ENCODE results near the gene TIMD4.
"Not testable (repeated sequence)": the region's sequence is repeated elsewhere in the genome, so short reads cannot be mapped to it uniquely, and the experiment has no call there.

Gene TIMD4

GRCh38 chr5:156963125-156963524 is at the start of gene TIMD4:
Gene TIMD4, minus strand, starts transcription at chr5:156963226. Its CDS starts 28 bp downstream, at chr5:156963198.
- no peak for DNase-seq

GRCh38 chr5:157006262-157006661 is 43.2 kb upstream of the TIMD4 start:
- DNase-seq = no peak

- peak; percentile 18 for DNase-seq
These were observed 42.0 kb upstream of the TIMD4 start for GRCh38 chr5:157004893-157005551.

GRCh38 chr5:156991714-156992113 is 28.7 kb upstream of the TIMD4 start:
- no peak for DNase-seq

DNA sequence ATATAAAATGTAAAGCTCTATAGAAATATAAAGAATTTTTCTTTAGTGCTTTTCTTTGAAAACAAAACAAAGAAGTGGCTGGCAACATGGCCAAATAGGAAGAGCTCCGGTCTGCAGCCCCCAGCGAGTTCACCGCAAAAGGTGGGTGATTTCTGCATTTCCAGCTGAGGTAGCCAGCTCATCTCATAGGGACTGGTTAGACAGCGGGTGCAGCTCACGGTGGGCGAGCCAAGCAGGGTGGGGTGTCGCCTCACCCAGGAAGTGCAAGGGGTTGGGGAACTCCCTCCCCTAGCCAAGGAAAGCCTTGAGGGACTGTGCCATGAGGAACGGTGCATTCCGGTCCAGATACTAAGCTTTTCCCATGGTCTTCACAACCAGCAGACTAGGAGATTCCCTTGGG is 21.0 kb upstream of the TIMD4 start:
- DNase-seq = no peak

GRCh38 chr5:156981481-156981880 is 18.5 kb upstream of the TIMD4 start:
- no peak for DNase-seq

GRCh38 chr5:156974328-156974727 is 11.3 kb upstream of the TIMD4 start:
- no peak for DNase-seq

DNA sequence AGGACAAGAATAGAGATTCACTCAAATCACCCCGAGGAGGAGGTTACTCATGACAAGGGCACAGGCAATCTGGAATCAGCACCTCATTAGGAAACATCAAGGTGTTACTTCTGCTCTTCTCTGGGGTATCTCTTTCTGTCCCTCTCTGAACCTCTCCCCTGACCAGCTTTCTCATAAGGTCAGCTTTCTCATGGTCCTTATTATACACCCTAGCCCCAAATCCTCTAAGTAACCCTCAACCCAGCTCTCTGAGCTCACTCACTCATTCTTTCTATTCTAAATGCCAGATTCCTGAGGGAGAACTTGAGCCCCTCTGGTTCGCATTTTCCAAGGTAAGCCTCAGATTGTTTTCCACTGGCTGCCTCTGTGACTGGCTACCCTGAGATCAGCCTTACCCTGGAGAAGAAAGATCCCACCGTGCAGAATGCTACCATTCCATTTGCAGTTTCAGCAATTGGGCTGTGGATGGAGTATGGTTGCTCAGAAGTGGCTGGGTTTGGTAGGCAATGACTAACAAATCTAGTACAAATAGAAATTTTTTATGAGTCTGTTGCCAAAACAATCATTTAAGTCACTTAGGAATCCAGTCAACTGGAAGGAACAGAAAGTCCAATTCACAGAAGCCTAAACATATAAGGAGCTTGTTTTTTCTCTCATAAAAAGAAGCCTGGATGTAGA is 9.0 kb upstream of the TIMD4 start:
- DNase-seq = no peak

DNA sequence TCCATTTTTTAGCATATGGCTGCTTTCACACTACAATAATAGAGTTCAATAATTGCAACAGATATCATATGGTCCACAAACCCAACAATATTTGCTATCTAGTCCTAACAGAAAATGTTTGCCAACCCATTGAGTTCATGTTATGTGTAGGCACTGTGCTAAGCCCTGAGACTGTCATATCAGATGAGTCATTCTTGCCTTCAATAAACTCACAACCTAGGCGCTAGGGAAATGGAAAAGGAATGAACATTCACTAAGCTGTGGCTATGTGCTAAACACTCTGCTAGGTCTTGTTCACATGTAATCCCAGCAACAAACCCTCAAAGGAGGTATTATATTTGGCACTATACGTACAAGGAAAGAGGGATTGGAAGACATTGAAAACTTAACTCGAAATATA is 8.4 kb upstream of the TIMD4 start:
- DNase-seq = no peak

DNA sequence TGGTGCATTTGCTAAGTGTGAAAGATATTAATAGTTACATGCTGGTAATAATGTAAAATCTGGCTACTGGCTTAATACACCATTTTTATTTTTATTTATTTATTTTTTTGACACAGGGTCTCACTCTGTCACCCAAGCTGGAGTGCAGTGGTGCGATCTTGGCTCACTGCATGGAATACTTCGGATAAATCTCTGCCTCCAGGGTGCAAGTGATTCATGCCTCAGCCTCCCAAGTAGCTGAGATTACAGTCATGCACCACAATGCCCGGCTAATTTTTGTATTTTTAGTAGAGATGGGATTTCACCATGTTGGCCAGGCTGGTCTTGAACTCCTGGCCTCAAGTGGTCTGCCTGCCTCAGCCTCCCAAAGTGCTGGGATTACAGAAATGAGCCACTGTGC is 4.4 kb upstream of the TIMD4 start:
- DNase-seq = not testable (repeated sequence)

- no peak for DNase-seq
These were observed 6.7 kb downstream of the TIMD4 start for GRCh38 chr5:156956321-156956720.

DNA sequence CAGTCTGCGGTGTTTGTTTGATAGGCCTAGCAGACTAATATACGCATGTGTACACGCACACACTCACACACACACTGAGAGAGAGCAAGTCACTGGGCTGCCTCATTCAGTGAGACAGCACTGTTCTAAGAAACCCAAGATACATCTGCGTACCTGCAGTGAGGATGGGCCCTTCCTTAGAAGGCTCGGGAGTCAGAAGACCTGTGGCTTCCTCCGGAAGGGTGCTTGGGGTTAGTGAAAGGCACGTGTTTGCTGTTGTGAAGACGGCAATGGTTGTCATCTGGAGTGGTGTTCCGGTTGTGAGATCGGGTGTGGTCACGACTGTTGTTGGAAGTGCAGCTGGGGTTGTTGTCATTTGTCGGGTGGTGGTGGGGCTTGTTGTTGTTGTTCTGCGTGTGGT is 11.7 kb downstream of the TIMD4 start:
- DNase-seq = no peak

GRCh38 chr5:156950716-156951115 is 12.3 kb downstream of the TIMD4 start:
- DNase-seq = no peak

GRCh38 chr5:156949424-156949823 is 13.6 kb downstream of the TIMD4 start:
- no peak for DNase-seq

DNA sequence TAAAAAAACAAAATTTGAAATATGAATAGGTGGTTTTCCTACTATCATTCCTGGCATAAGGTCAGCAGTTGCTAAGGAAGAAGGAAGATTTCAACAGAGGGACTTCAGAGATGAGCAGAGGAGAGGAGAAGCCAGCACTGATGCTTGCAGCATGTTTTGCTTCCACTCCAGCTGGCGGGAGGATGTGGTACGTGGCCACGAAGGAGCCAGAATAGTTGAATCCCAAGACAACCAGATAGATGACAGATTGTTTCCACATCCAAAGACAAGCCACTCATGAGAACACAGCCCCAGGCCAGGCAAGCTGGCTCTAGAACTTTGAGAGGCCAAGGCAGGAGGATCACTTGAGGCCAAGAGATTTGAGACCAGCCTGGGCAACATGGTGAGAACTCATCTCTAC is 15.1 kb downstream of the TIMD4 start:
- no peak for DNase-seq

- no peak for DNase-seq
These were observed 21.0 kb downstream of the TIMD4 start for GRCh38 chr5:156942064-156942463.

DNA sequence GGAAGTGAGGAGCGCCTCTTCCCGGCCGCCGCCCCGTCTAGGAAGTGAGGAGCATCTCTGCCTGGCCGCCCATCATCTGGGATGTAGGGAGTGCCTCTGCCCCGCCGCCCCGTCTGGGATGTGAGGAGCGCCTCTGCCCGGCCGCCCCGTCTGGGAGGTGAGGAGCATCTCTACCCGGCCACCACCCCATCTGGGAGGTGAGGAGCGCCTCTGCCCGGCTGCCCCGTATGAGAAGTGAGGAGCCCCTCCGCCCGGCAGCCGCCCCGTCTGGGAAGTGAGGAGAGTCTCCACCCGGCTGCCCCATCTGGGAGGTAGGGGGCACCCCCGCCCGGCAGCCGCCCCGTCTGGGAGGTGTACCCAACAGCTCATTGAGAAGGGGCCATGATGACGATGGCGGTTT is 22.6 kb downstream of the TIMD4 start:
- DNase-seq = not testable (repeated sequence)

DNA sequence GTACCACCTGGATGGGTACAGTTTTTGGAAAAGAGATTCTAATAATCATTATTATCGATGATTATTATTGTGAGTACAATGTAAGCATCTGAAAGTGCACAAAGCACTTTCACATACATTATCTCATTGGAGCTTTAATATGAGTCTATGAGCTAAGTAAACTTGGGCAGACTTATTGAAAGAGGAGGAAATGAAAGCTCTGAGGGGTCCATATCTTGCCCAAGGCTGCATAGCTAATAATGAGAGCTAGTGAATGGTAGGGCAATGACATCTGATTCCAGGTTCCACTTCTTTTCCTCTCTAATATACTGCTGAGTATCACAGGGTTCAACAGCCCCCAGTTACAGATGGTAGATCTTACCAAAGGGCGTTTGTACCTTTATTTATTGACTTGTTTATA is 26.1 kb downstream of the TIMD4 start:
- DNase-seq = no peak

GRCh38 chr5:156934450-156935211 is 28.4 kb downstream of the TIMD4 start:
- DNase-seq = peak; percentile 3

- DNase-seq = no peak
These were observed 33.6 kb downstream of the TIMD4 start for GRCh38 chr5:156929366-156929948.

- no peak for DNase-seq
These were observed 35.5 kb downstream of the TIMD4 start for GRCh38 chr5:156927545-156927944.

GRCh38 chr5:156925767-156926166 is 37.3 kb downstream of the TIMD4 start:
- not testable (repeated sequence) for DNase-seq

DNA sequence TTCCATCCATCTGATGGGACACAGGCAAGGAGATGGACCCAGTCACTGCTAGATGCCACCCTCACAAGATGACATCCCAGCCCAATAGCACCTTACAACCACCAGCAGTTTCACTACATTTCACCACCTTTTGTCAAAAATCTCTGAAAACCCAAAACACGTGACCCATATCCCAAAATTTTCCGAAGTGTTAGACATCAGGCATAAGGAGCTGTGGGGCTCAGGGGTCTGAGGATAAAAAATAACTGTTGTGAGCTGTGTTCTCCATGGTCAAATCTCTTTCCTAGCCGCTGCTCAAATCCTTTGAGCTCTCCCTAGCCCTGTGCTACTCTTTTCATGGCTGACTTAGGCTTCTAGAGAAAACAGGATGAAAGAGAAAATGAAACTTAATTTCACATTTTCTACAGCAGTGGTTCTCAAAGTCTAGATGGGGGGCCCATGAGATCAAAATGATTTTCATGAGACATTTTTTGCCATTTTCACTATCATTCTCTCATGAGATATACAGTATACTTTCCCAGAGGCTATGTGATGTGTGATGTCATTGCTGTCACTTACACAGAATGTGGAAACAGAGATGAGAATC is 40.7 kb downstream of the TIMD4 start:
- no peak for DNase-seq

Data from HCEC 1CT (cell line).